Measurements from ENCODE around the gene ARPC1A. TPM values are rescaled to one million over a fixed set of nuclear protein-coding genes. Genes with fewer than 3 reads are reported as not detected.
"Not testable (repeated sequence)": the region's sequence is repeated elsewhere in the genome, so short reads cannot be mapped to it uniquely, and the experiment has no call there.

ARPC1A gene
- total RNA-seq (100 to 1,000 TPM in 2 of 4 donors, 10 to 100 TPM in 2; 94.6 to 131 (median 111) TPM), polyA plus RNA-seq (100 to 1,000 TPM; 181 to 396 (median 263) TPM)

- 0% methylated on average over 82 of the region's 82 CpGs for WGBS, 2 donors
- Histone ChIP-seq H3K9me3 (no peaks in the 10 kb centered on the region), H3K27ac (peak within 1 kb of the TSS; percentile 88 to 91 (median 89)), H3K36me3 (no peaks in the 10 kb centered on the region), H3K27me3 (no peaks in the 10 kb centered on the region), H3K4me3 (peak within 1 kb of the TSS; percentile 91 to 100 (median 96)), H3K4me1 (peaks cover 0 to 54% (median 35%) of the 10 kb centered on the region in 4 donors)
- intact Hi-C loops (cut with DNase I): loop anchor here (5.0 to 10.0 kb wide), 2 partner anchors 183 to 229 kb away; partner anchors contain the start of genes FAM200A, SMURF1 and ZNF655
- peak in 2 of 4 experiments; percentile 21 to 24 for TF ChIP-seq CTCF (IDR thresholded peaks at IDR 0.05)
- TF ChIP-seq POLR2A (IDR thresholded peaks at IDR 0.05): peak; percentile 45 to 76
- peak in 1 of 4 donors; percentile 27 for TF ChIP-seq EP300 (IDR thresholded peaks at IDR 0.05)
- peak; percentile 83 to 94 (median 93) for TF ChIP-seq POLR2AphosphoS5 (IDR thresholded peaks at IDR 0.05)
- peak; percentile 95 for DNase-seq
These were observed at the start of gene ARPC1A for GRCh38 chr7:99325592-99326407. Gene ARPC1A, plus strand, starts transcription at chr7:99325898. Its CDS starts 7,456 bp downstream, at chr7:99333354.

GRCh38 chr7:99278180-99278579, 47.5 kb upstream of the ARPC1A start:
- TF ChIP-seq POLR2A (IDR thresholded peaks at IDR 0.05): no peak
- no peak for TF ChIP-seq CTCF (IDR thresholded peaks at IDR 0.05)
- no peak for TF ChIP-seq EP300 (IDR thresholded peaks at IDR 0.05)
- Histone ChIP-seq H3K4me1 (no peaks in the 10 kb centered on the region), H3K36me3 (no peaks in the 10 kb centered on the region), H3K9me3 (no peaks in the 10 kb centered on the region), H3K27ac (no peak overlapping the region), H3K27me3 (no peaks in the 10 kb centered on the region), H3K4me3 (no peak overlapping the region)
- intact Hi-C loops (cut with DNase I): no loop called here
- DNase-seq: no peak
- WGBS, 2 donors: 68 to 87% methylated on average over 5 of the region's 5 CpGs

GRCh38 chr7:99284165-99284564, 41.5 kb upstream of the ARPC1A start:
- H3K9me3 ChIP-seq; H3K27me3 ChIP-seq; intact Hi-C loops (cut with DNase I); H3K27ac ChIP-seq; DNase-seq; H3K4me3 ChIP-seq; H3K4me1 ChIP-seq; H3K36me3 ChIP-seq: not testable (repeated sequence)
- 93 to 96% methylated on average over 4 of the region's 4 CpGs for WGBS, 2 donors

GRCh38 chr7:99287779-99288534, 37.7 kb upstream of the ARPC1A start:
- intact Hi-C loops (cut with DNase I): no loop called here
- TF ChIP-seq EP300 (IDR thresholded peaks at IDR 0.05) (no peak), POLR2A (IDR thresholded peaks at IDR 0.05) (no peak), CTCF (IDR thresholded peaks at IDR 0.05) (no peak), POLR2AphosphoS5 (IDR thresholded peaks at IDR 0.05) (no peak)

GRCh38 chr7:99289185-99289584, 36.5 kb upstream of the ARPC1A start:
- WGBS, 2 donors: 81 to 87% methylated on average over 9 of the region's 9 CpGs
- no peaks in the 10 kb centered on the region for H3K4me1 ChIP-seq
- TF ChIP-seq EP300 (IDR thresholded peaks at IDR 0.05) (no peak), CTCF (IDR thresholded peaks at IDR 0.05) (no peak), POLR2AphosphoS5 (IDR thresholded peaks at IDR 0.05) (no peak), POLR2A (IDR thresholded peaks at IDR 0.05) (no peak)
- H3K36me3 ChIP-seq: no peaks in the 10 kb centered on the region
- no peaks in the 10 kb centered on the region for H3K9me3 ChIP-seq
- no peaks in the 10 kb centered on the region for H3K27me3 ChIP-seq
- H3K4me3 ChIP-seq: no peak overlapping the region
- intact Hi-C loops (cut with DNase I): no loop called here
- no peak overlapping the region for H3K27ac ChIP-seq
- DNase-seq: no peak

More at GRCh38 chr7:99287779-99288534, 37.7 kb upstream of the ARPC1A start:
- Histone ChIP-seq H3K36me3 (no peaks in the 10 kb centered on the region), H3K9me3 (no peaks in the 10 kb centered on the region), H3K27me3 (no peaks in the 10 kb centered on the region), H3K4me1 (no peaks in the 10 kb centered on the region), H3K27ac (no peak overlapping the region), H3K4me3 (no peak overlapping the region)
- 94% methylated on average over 23 of the region's 23 CpGs for WGBS, 2 donors
- DNase-seq: no peak

- H3K27me3 ChIP-seq, H3K4me1 ChIP-seq, H3K27ac ChIP-seq, DNase-seq, H3K9me3 ChIP-seq, H3K36me3 ChIP-seq, H3K4me3 ChIP-seq: not testable (repeated sequence)
- intact Hi-C loops (cut with DNase I): loop anchor here (10.0 kb wide), 1 partner anchor 115 kb away; no protein-coding TSS in a partner anchor
- 94 to 96% methylated on average over 3 of the region's 3 CpGs for WGBS, 2 donors
These were observed 35.5 kb upstream of the ARPC1A start for GRCh38 chr7:99290148-99290547.
